SKM-1 (cell line): Measurements from ENCODE around the gene RNF44.
"Not testable (repeated sequence)": the region's sequence is repeated elsewhere in the genome, so short reads cannot be mapped to it uniquely, and the experiment has no call there.

Source experiments
- DNase-seq: peaks from one replicate; lab custom pipeline; 2025; ENCODE audit not compliant: unreplicated experiment; lab: John Stamatoyannopoulos, UW

Gene RNF44

GRCh38 chr5:176521286-176521685, 15.9 kb downstream of the RNF44 start:
- DNase-seq, result no peak

GRCh38 chr5:176519810-176520720, 17.1 kb downstream of the RNF44 start:
- DNase-seq, result no peak

- DNase-seq, result peak; percentile 42
Measured at GRCh38 chr5:176517053-176517661, 20.0 kb downstream of the RNF44 start.

GRCh38 chr5:176515396-176515795, 21.8 kb downstream of the RNF44 start:
- DNase-seq, result no peak

GRCh38 chr5:176514244-176514950, 22.8 kb downstream of the RNF44 start:
- DNase-seq, result no peak

GRCh38 chr5:176513788-176514187, 23.4 kb downstream of the RNF44 start:
- DNase-seq, result no peak

GRCh38 chr5:176508603-176509002, 28.6 kb downstream of the RNF44 start:
- no peak for DNase-seq

- DNase-seq, result no peak
Measured at GRCh38 chr5:176507911-176508310, 29.3 kb downstream of the RNF44 start.

GRCh38 chr5:176503496-176503895, 33.7 kb downstream of the RNF44 start:
- DNase-seq, result no peak

GRCh38 chr5:176501333-176501732, 35.9 kb downstream of the RNF44 start:
- DNase-seq, result no peak

GRCh38 chr5:176500511-176500910, 36.7 kb downstream of the RNF44 start:
- DNase-seq, result no peak

- DNase-seq, result no peak
Measured at GRCh38 chr5:176499273-176499672, 37.9 kb downstream of the RNF44 start.

GRCh38 chr5:176497852-176498251, 39.4 kb downstream of the RNF44 start:
- no peak for DNase-seq

- no peak for DNase-seq
Measured at GRCh38 chr5:176492431-176492830, 44.8 kb downstream of the RNF44 start.

- no peak for DNase-seq
Measured at GRCh38 chr5:176491901-176492300, 45.3 kb downstream of the RNF44 start.

- DNase-seq, result no peak
Measured at GRCh38 chr5:176491101-176491502, 46.1 kb downstream of the RNF44 start.

- DNase-seq, result no peak
Measured at GRCh38 chr5:176490301-176490700, 46.9 kb downstream of the RNF44 start.

- DNase-seq, result no peak
Measured at GRCh38 chr5:176489077-176489476, 48.1 kb downstream of the RNF44 start.

- DNase-seq, result not testable (repeated sequence)
Measured at GRCh38 chr5:176487160-176487559, 50.0 kb downstream of the RNF44 start.

- no peak for DNase-seq
Measured at GRCh38 chr5:176486189-176486757, 50.9 kb downstream of the RNF44 start.

- no peak for DNase-seq
Measured at GRCh38 chr5:176485176-176485575, 52.0 kb downstream of the RNF44 start.
